OCI-LY3 (cell line): ENCODE measurements around the gene APOL3.

ENCODE experiments used
- CTCF ChIP-seq: fragments of 200-600, 300-600 bp; sonication (generic); IDR thresholded peaks from 2 replicates; pipeline ENCODE4 v1.5.1; 2014; ENCODE audit warnings: antibody characterized with exemption, low read length, low read depth
- EZH2phosphoT487 ChIP-seq: fragments of 200-600 bp; shearing (Covaris generic); IDR thresholded peaks from 2 replicates; pipeline ENCODE4 v1.6.1; 2018; ENCODE audit warnings: antibody characterized with exemption, mixed run types, low read depth

- no peak for TF ChIP-seq CTCF
- TF ChIP-seq EZH2phosphoT487: no peak
Measured at GRCh38 chr22:36165141-36165540, 4.6 kb upstream of the APOL3 start.
